Measurements from ENCODE around the gene FCER1A. TPM values are rescaled to one million over a fixed set of nuclear protein-coding genes. Genes with fewer than 3 reads are reported as not detected.

The FCER1A gene
- not detected in 2 replicates for total RNA-seq

DNA sequence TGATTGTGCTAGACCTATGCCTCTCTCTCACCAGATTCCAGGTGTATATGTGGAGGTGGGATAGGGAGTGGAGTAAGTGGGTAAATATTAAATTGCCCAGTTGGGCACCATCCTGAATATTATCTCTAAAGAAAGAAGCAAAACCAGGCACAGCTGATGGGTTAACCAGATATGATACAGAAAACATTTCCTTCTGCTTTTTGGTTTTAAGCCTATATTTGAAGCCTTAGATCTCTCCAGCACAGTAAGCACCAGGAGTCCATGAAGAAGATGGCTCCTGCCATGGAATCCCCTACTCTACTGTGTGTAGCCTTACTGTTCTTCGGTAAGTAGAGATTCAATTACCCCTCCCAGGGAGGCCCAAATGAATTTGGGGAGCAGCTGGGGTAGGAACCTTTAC lies at the start of gene FCER1A:
FCER1A (plus strand) TSS at position 242 of the 400 bp plus-strand sequence; CDS start at position 271, 29 bp downstream.

Other genes starting within 250 kb of the FCER1A start
- gene AIM2, start 225.6 kb upstream of the FCER1A start, total RNA-seq: not detected in 2 replicates
- 22.6 and 52.0 TPM in 2 replicates for gene CADM3, start 130.7 kb upstream of the FCER1A start, total RNA-seq
- gene ACKR1, start 97.5 kb upstream of the FCER1A start, total RNA-seq: 0.54 and 2.4 TPM in 2 replicates
- not detected in 2 replicates for gene OR10J4, start 129.9 kb downstream of the FCER1A start, total RNA-seq
- gene OR10J1, start 137.4 kb downstream of the FCER1A start, total RNA-seq: not detected in 2 replicates
- not detected in 2 replicates for gene OR10J5, start 233.7 kb downstream of the FCER1A start, total RNA-seq

Measured in cardiac atrium fibroblast (primary cell).